OCI-LY7 (cell line): ENCODE data around the gene OR3A3.
"Not testable (repeated sequence)": the region's sequence is repeated elsewhere in the genome, so short reads cannot be mapped to it uniquely, and the experiment has no call there.

Source experiments
- CTCF ChIP-seq: fragments of 200-600 bp; sonication (generic); conservative IDR thresholded peaks from 2 replicates; pipeline ENCODE4 v1.5.1; 2014; ENCODE audit warnings: mild to moderate bottlenecking, antibody characterized with exemption, low read length, moderate library complexity, mixed read lengths
- EZH2phosphoT487 ChIP-seq: fragments of 200-600 bp; sonication (generic); IDR thresholded peaks from 2 replicates; pipeline ENCODE4 v1.6.1; 2018; ENCODE audit warnings: low read depth, borderline replicate concordance, mild to moderate bottlenecking, mixed run types, antibody characterized with exemption, low read length, moderate library complexity, mixed read lengths

- not testable (repeated sequence) for TF ChIP-seq CTCF, EZH2phosphoT487
Observed at GRCh38 chr17:3466355-3466754, 55.2 kb downstream of the OR3A3 start.
